CD4-positive, alpha-beta T cell (primary cell): Measurements from ENCODE around the gene MAMSTR. TPM values are rescaled to one million over a fixed set of nuclear protein-coding genes. Genes with fewer than 3 reads are reported as not detected.
"Not testable (repeated sequence)": the region's sequence is repeated elsewhere in the genome, so short reads cannot be mapped to it uniquely, and the experiment has no call there.

Experiments used
- ATAC-seq: fragments of 200-7000 bp; cut with Tn5 transposase; one replicate; pipeline ENCODE4 v1.10.0; 2022; ENCODE audit warnings: mild to moderate bottlenecking; ENCODE audit not compliant: poor library complexity
- CTCF ChIA-PET: fragments of 350-600 bp; sonication (Branson Sonifier 250); formaldehyde crosslinking; loops from one replicate; lab custom pipeline; 2021; ENCODE audit warnings: antibody characterized with exemption, inconsistent platforms; lab: Charles Lee
- POLR2A ChIA-PET: fragments of 350-600 bp; sonication (Branson Sonifier 250); formaldehyde crosslinking; loops from one replicate; lab custom pipeline; 2021; ENCODE audit warnings: antibody characterized with exemption, inconsistent platforms; lab: Charles Lee
- DNase-seq, 14 experiments: peaks; one replicate each; pipeline ENCODE4 v3.0.0-alpha.2; 2013 to 2020; ENCODE audit warnings: mixed read lengths in 2 of 14
- H3K27ac ChIP-seq, 2 donors: one replicate each; pipeline versions ENCODE4 v1.5.1 to v1.7.0; 2013; ENCODE audit warnings: low read length in 2 of 2, low read depth in 1 of 2, mild to moderate bottlenecking in 1 of 2
- H3K27me3 ChIP-seq, 2 experiments: 1 replicate in 1 of 2; 2 replicates in 1 of 2; pipeline versions ENCODE4 v1.6.1 to v1.7.0; 2013; ENCODE audit warnings: low read length in 2 of 2, control low read depth in 1 of 2, mild to moderate bottlenecking in 1 of 2, moderate library complexity in 1 of 2; ENCODE audit not compliant: insufficient read depth in 2 of 2, control insufficient read depth in 1 of 2
- H3K36me3 ChIP-seq: one replicate; pipeline ENCODE4 v1.6.1; 2013; ENCODE audit warnings: low read length, control low read depth; ENCODE audit not compliant: insufficient read depth
- H3K4me1 ChIP-seq: one replicate; pipeline ENCODE4 v1.6.1; 2013; ENCODE audit warnings: low read length, control low read depth; ENCODE audit not compliant: insufficient read depth
- H3K4me3 ChIP-seq: one replicate; pipeline ENCODE4 v1.5.1; 2013; ENCODE audit warnings: mild to moderate bottlenecking, low read length, moderate library complexity
- H3K9me3 ChIP-seq, 2 experiments: 1 replicate in 1 of 2; 2 replicates in 1 of 2; pipeline versions ENCODE4 v1.6.1 to v1.7.0; 2013; ENCODE audit warnings: low read length in 2 of 2, mild to moderate bottlenecking in 2 of 2, control low read depth in 1 of 2, moderate library complexity in 1 of 2; ENCODE audit not compliant: control insufficient read depth in 1 of 2, insufficient read depth in 1 of 2
- H3K27ac Mint-ChIP-seq: one replicate; pipeline ENCODE4 v1.8.0; 2020; ENCODE audit warnings: mixed read lengths
- H3K27me3 Mint-ChIP-seq: one replicate; pipeline ENCODE4 v1.8.0; 2021; ENCODE audit warnings: mixed read lengths
- H3K36me3 Mint-ChIP-seq: one replicate; pipeline ENCODE4 v1.8.0; 2021; ENCODE audit warnings: low read depth, mixed read lengths
- H3K4me1 Mint-ChIP-seq: one replicate; pipeline ENCODE4 v1.8.0; 2021; ENCODE audit warnings: low read depth, mixed read lengths
- H3K4me3 Mint-ChIP-seq: one replicate; pipeline ENCODE4 v1.8.0; 2020; ENCODE audit warnings: mild to moderate bottlenecking, mixed read lengths
- H3K9me3 Mint-ChIP-seq: one replicate; pipeline ENCODE4 v1.8.0; 2020; ENCODE audit warnings: mixed read lengths
- CTCF ChIP-seq: fragments of 200-600 bp; IDR thresholded peaks from one replicate; pipeline ENCODE4 v1.8.0; 2022; ENCODE audit warnings: antibody characterized with exemption, mild to moderate bottlenecking
- intact Hi-C, 2 experiments: fragments of 100-400 bp; cut with DNase I in 1 of 2; cut with micrococcal nuclease in 1 of 2; formaldehyde crosslinking; loops; one replicate each; pipeline versions ENCODE4 v1.15.1 to v1.9.0; 2023 to 2025; cut with DNase I, micrococcal nuclease
- total RNA-seq, 174 experiments: library from RNA in 2 of 174; stranded (reverse) in 2 of 174; gene quantifications; one replicate each; pipeline ENCODE4 v1.2.3 and lab custom pipeline; 2021 to 2026

MAMSTR gene
- total RNA-seq, 2 experiments from 2014 or later: 0.47 to 0.50 TPM

- peak overlapping the region; percentile 96 for H3K27ac Mint-ChIP-seq
- H3K4me3 Mint-ChIP-seq: peak overlapping the region; percentile 92
- H3K4me1 ChIP-seq: peaks cover 28% of the 10 kb centered on the region
- no peak overlapping the region for H3K27ac ChIP-seq
- peak overlapping the region; percentile 84 for H3K4me3 ChIP-seq
- CTCF ChIA-PET: interaction anchor here (0.6 to 1.1 kb wide), 2 partner anchors 19 to 31 kb away, joined by 3 read pairs; no protein-coding TSS in a partner anchor
- no peaks in the 10 kb centered on the region for H3K27me3 ChIP-seq
- intact Hi-C loops: loop anchor here in 1 of 2 experiments (2.0 kb wide), 2 partner anchors 19 to 81 kb away; no protein-coding TSS in a partner anchor
- H3K27me3 Mint-ChIP-seq: no peaks in the 10 kb centered on the region
- DNase-seq (no peak), ATAC-seq (no peak)
- peaks cover 3% of the 10 kb centered on the region for H3K9me3 Mint-ChIP-seq
- H3K36me3 ChIP-seq: no peaks in the 10 kb centered on the region
- peaks cover 0 to 4% of the 10 kb centered on the region in 2 experiments for H3K9me3 ChIP-seq
- POLR2A ChIA-PET: interaction anchor here (0.9 to 2.2 kb wide), 7 partner anchors 12 to 245 kb away, joined by 3 to 13 read pairs (median 5); partner anchors contain the start of genes CA11, FTL, IZUMO1 and RPL18
- H3K4me1 Mint-ChIP-seq: peaks cover 18% of the 10 kb centered on the region
- no peak for TF ChIP-seq CTCF
- H3K36me3 Mint-ChIP-seq: peaks cover 3% of the 10 kb centered on the region
Observed at GRCh38 chr19:48720251-48720612, 707 bp upstream of the MAMSTR start.

- CTCF ChIA-PET: no interaction called here
- H3K9me3 ChIP-seq: no peaks in the 10 kb centered on the region
- no peak overlapping the region for H3K27ac Mint-ChIP-seq
- no peaks in the 10 kb centered on the region for H3K27me3 Mint-ChIP-seq
- intact Hi-C loops: loop anchor here in 1 of 2 experiments (10.0 kb wide), 1 partner anchor 214 kb away; no protein-coding TSS in a partner anchor
- no peak for TF ChIP-seq CTCF
- H3K27ac ChIP-seq: no peak overlapping the region
- H3K4me1 Mint-ChIP-seq: peaks cover 24% of the 10 kb centered on the region
- H3K4me3 Mint-ChIP-seq: peak overlapping the region; percentile 35
- POLR2A ChIA-PET: no interaction called here
- no peaks in the 10 kb centered on the region for H3K36me3 Mint-ChIP-seq
- no peaks in the 10 kb centered on the region for H3K36me3 ChIP-seq
- no peak overlapping the region for H3K4me3 ChIP-seq
- no peaks in the 10 kb centered on the region for H3K27me3 ChIP-seq
- H3K4me1 ChIP-seq: peaks cover 31% of the 10 kb centered on the region
- no peaks in the 10 kb centered on the region for H3K9me3 Mint-ChIP-seq
- ATAC-seq (no peak), DNase-seq (no peak)
Observed at GRCh38 chr19:48718711-48719231, 754 bp downstream of the MAMSTR start.

- DNase-seq, H3K36me3 Mint-ChIP-seq, H3K27me3 Mint-ChIP-seq, CTCF ChIA-PET, H3K9me3 ChIP-seq, H3K4me3 ChIP-seq, H3K27ac ChIP-seq, H3K27me3 ChIP-seq, ATAC-seq, H3K9me3 Mint-ChIP-seq, POLR2A ChIA-PET, H3K27ac Mint-ChIP-seq, H3K36me3 ChIP-seq: not testable (repeated sequence)
- intact Hi-C loops: loop anchor here in 1 of 2 experiments (10.0 kb wide), 1 partner anchor 213 kb away; no protein-coding TSS in a partner anchor
- Mint-ChIP-seq H3K4me1 (peaks cover 26% of the 10 kb centered on the region), H3K4me3 (peak overlapping the region; percentile 4)
- H3K4me1 ChIP-seq: peaks cover 38% of the 10 kb centered on the region
Observed at GRCh38 chr19:48718106-48718505, 1.4 kb downstream of the MAMSTR start.
